ENCODE results near the gene CLIP2.

DNA sequence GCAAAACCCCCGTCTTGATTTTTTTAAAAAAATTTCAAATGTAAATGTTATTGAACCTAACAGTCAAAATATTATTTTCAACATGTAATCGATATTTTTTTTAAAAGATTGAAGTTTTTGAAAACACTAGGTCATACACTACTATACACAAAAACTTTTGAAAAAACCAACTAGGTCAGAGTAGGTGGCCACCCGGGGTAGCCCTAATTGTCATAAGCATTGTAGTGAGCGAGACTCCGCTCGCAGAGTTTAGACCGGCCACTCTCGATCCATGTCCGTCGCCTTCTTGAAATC is 35.4 kb upstream of the CLIP2 start:
- no peak for TF ChIP-seq EZH2 (IDR thresholded peaks at IDR 0.05; ENCODE audit: borderline replicate concordance, insufficient read depth, low read length, poor library complexity, severe bottlenecking)
- TF ChIP-seq, protein P1, sequence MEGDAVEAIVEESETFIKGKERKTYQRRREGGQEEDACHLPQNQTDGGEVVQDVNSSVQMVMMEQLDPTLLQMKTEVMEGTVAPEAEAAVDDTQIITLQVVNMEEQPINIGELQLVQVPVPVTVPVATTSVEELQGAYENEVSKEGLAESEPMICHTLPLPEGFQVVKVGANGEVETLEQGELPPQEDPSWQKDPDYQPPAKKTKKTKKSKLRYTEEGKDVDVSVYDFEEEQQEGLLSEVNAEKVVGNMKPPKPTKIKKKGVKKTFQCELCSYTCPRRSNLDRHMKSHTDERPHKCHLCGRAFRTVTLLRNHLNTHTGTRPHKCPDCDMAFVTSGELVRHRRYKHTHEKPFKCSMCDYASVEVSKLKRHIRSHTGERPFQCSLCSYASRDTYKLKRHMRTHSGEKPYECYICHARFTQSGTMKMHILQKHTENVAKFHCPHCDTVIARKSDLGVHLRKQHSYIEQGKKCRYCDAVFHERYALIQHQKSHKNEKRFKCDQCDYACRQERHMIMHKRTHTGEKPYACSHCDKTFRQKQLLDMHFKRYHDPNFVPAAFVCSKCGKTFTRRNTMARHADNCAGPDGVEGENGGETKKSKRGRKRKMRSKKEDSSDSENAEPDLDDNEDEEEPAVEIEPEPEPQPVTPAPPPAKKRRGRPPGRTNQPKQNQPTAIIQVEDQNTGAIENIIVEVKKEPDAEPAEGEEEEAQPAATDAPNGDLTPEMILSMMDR (IDR thresholded peaks at IDR 0.05; ENCODE audit: poor library complexity, severe bottlenecking): no peak
- TF ChIP-seq TAF1 (IDR thresholded peaks at IDR 0.05; ENCODE audit: low read depth): no peak
- no peak for TF ChIP-seq POLR2AphosphoS5 (IDR thresholded peaks at IDR 0.05)
- TF ChIP-seq, protein P2, sequence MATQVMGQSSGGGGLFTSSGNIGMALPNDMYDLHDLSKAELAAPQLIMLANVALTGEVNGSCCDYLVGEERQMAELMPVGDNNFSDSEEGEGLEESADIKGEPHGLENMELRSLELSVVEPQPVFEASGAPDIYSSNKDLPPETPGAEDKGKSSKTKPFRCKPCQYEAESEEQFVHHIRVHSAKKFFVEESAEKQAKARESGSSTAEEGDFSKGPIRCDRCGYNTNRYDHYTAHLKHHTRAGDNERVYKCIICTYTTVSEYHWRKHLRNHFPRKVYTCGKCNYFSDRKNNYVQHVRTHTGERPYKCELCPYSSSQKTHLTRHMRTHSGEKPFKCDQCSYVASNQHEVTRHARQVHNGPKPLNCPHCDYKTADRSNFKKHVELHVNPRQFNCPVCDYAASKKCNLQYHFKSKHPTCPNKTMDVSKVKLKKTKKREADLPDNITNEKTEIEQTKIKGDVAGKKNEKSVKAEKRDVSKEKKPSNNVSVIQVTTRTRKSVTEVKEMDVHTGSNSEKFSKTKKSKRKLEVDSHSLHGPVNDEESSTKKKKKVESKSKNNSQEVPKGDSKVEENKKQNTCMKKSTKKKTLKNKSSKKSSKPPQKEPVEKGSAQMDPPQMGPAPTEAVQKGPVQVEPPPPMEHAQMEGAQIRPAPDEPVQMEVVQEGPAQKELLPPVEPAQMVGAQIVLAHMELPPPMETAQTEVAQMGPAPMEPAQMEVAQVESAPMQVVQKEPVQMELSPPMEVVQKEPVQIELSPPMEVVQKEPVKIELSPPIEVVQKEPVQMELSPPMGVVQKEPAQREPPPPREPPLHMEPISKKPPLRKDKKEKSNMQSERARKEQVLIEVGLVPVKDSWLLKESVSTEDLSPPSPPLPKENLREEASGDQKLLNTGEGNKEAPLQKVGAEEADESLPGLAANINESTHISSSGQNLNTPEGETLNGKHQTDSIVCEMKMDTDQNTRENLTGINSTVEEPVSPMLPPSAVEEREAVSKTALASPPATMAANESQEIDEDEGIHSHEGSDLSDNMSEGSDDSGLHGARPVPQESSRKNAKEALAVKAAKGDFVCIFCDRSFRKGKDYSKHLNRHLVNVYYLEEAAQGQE (IDR thresholded peaks at IDR 0.05; ENCODE audit: borderline replicate concordance): no peak

Data from neural cell (in vitro differentiated cells).